Measurements from ENCODE around the gene LGALS7.

DNA sequence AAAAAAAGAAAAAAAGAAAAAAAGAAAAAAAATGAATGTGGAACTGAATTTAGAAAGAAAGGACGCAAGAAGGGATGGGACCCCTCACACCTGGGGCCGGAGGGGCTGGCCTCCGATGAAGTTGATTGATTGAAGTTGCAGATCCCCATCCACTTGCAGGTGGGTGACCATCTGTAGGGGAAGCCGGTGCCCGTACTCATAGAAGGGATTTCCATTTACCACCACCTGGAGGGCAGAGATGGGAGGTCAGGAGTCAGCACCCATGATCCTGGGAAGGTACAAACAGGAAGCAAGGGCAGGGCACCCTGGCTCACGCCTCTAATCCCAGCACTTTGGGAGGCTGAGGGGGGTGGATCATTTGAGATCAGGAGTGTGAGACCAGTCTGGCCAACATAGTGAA, 33.1 kb upstream of the LGALS7 start:
- TF ChIP-seq POLR2A (IDR thresholded peaks at IDR 0.05), result no peak
- TF ChIP-seq, protein P1, sequence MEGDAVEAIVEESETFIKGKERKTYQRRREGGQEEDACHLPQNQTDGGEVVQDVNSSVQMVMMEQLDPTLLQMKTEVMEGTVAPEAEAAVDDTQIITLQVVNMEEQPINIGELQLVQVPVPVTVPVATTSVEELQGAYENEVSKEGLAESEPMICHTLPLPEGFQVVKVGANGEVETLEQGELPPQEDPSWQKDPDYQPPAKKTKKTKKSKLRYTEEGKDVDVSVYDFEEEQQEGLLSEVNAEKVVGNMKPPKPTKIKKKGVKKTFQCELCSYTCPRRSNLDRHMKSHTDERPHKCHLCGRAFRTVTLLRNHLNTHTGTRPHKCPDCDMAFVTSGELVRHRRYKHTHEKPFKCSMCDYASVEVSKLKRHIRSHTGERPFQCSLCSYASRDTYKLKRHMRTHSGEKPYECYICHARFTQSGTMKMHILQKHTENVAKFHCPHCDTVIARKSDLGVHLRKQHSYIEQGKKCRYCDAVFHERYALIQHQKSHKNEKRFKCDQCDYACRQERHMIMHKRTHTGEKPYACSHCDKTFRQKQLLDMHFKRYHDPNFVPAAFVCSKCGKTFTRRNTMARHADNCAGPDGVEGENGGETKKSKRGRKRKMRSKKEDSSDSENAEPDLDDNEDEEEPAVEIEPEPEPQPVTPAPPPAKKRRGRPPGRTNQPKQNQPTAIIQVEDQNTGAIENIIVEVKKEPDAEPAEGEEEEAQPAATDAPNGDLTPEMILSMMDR (IDR thresholded peaks at IDR 0.05), result no peak

All from adrenal gland (tissue), 5 donors.